Adrenal gland (tissue), 12 donors: ENCODE results near the gene ERBB2. TPM values are rescaled to one million over a fixed set of nuclear protein-coding genes. Genes with fewer than 3 reads are reported as not detected.
A peak's percentile ranks its signal among the peaks of the same experiment; 100 is the strongest.

Experiments
- DNase-seq, 7 donors: peaks; one replicate each; pipeline ENCODE4 v3.0.0-alpha.2; 2019 to 2020
- H3K27ac ChIP-seq, 5 donors: fragments of 200-600 bp; sonication (generic) in 4 of 5; 1 replicate in 3 of 5; 2 replicates in 2 of 5; pipeline versions ENCODE4 v1.5.1 to v1.8.0; 2016 to 2020; ENCODE audit warnings: mild to moderate bottlenecking in 1 of 5
- H3K27me3 ChIP-seq: fragments of 200-600 bp; 2 replicates; pipeline ENCODE4 v1.8.0; 2021
- H3K36me3 ChIP-seq, 2 donors: fragments of 200-600 bp; replicated peaks in 1 of 2; 1 replicate in 1 of 2; 2 replicates in 1 of 2; pipeline versions ENCODE4 v1.5.1 to v1.8.0; 2018 to 2022
- H3K4me1 ChIP-seq, 2 donors: fragments of 200-600 bp; replicated peaks in 1 of 2; 1 replicate in 1 of 2; 2 replicates in 1 of 2; pipeline versions ENCODE4 v1.5.1 to v1.8.0; 2018 to 2021
- H3K4me3 ChIP-seq, 4 donors: fragments of 200-600 bp; sonication (generic) in 3 of 4; one replicate each; pipeline ENCODE4 v1.5.1; 2016 to 2018
- H3K9me3 ChIP-seq, 3 donors: fragments of 200-600 bp; sonication (generic) in 1 of 3; replicated peaks in 1 of 3; 1 replicate in 2 of 3; 2 replicates in 1 of 3; pipeline versions ENCODE4 v1.5.1 to v1.8.0; 2016 to 2021
- POLR2A ChIP-seq, 2 donors: fragments of 450-650 bp; IDR thresholded peaks; one replicate each; pipeline ENCODE4 v1.6.1; 2017; ENCODE audit warnings: antibody characterized with exemption in 2 of 2, mild to moderate bottlenecking in 2 of 2, moderate library complexity in 1 of 2
- WGBS, 4 donors: extraction: QIAGEN DNeasy Blood & Tissue Kit in 2 of 4; methylation state at CpG; one replicate each; pipeline versions ENCODE4 v1.1.5 to v1.1.7; 2013 to 2017; 5-methylcytosine and 5-hydroxymethylcytosine counted together
- intact Hi-C, 2 donors: fragments of 100-400 bp; cut with DNase I; formaldehyde crosslinking; loops; one replicate each; pipeline versions ENCODE4 v1.14.1 to v1.15.0; 2022 to 2023
- polyA plus RNA-seq, 3 donors: library from polyadenylated mRNA; stranded (reverse); fragments of 200-250 nt in 2 of 3; fragments of 350-450 nt in 1 of 3; fragmentation: Illumina TruSeq in 1 of 3; extraction: RNeasy Lipid Tissue Mini Kit (QIAGEN cat#74804) in 1 of 3; gene quantifications; one replicate each; pipeline ENCODE4 v1.2.3, GENCODE V29; 2013 to 2014
- total RNA-seq, 9 donors: library from RNA; depleted of rRNA in 4 of 9; stranded (reverse); fragments of >200 nt in 4 of 9; fragments of 120-200 nt in 1 of 9; fragmentation: NEBNext Ultra II Directional in 1 of 9; extraction: Animal tissue kit (Norgen Biotek cat#: 25700) in 1 of 9; gene quantifications; one replicate each; pipeline versions ENCODE4 v1.1.0 to v1.2.4, GENCODE V29; 2013 to 2023
- TF ChIP-seq, protein P1 (sequence below), 6 experiments: fragments of 450-650 bp in 4 of 6; fragments of 200-600 bp in 2 of 6; sonication (generic) in 1 of 6; IDR thresholded peaks; 1 replicate in 5 of 6; 2 replicates in 1 of 6; pipeline versions ENCODE4 v1.5.1 to v1.8.0; 2016 to 2021; ENCODE audit warnings: antibody characterized with exemption in 6 of 6, mild to moderate bottlenecking in 2 of 6, moderate library complexity in 1 of 6
- donor health status: healthy with polysubstance abuse.
- donor health status: Bipolar disorder and iron deficiency.
- donor health status: DM: yes; HTN: yes; CAD: no.
- donor health status: DM: no; HTN: no; CAD: no.
- donor health status: DM: no; HTN: no; CAD: no.
- donor health status: DM: yes; HTN: yes; CAD: no.

Gene ERBB2
- total and polyA plus RNA-seq, 12 donors: 4.8 to 16.9 (median 11.9) TPM

DNA sequence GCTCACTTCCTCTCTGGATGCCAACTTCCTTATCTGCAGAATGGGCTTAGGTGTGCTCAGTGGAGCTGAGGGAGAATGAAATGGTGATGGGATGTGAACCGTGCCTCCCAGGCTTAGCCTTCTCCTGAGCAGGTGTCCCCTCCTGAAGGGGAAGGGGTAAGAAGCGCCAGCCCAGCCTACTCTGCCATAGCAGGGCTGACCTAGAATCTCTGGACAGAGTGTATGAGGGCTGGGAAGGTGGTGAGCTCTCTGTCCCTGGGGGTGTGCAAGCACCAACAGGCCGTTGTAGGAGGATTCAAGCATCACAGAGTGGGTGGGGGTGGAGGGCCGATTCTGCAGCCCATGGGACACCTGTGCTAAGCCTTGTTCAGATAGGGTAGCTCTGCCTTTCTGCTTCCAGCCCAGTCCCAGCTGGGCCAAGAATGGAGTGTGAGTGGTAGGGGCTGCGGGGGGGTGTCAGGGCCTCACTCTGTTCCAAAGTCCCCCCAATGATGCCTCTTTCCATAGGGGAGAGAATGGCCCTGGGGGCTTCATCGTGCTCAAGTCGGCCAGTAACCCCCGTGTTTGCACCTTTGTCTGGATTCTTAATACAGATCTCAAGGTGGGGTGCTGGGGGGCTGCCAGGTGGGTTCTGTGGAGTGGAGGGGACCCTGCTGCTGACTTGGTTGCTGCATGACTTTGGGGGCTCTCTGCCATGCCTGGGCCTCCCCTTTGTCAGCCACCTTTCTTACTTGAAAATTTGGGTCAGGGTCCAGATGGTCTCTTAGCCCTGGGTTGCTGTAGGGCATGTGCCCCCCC is 37.9 kb upstream of the ERBB2 start:
- 85 to 94% (median 91%) methylated on average over 7 to 8 of the region's 8 CpGs for WGBS, 4 donors
- Histone ChIP-seq H3K36me3 (peaks cover 0 to 54% of the 10 kb centered on the region in 2 donors), H3K4me1 (peaks cover 3 to 49% of the 10 kb centered on the region in 2 donors), H3K27ac (peak overlapping the region in 1 of 5 donors; percentile 74), H3K4me3 (no peak overlapping the region), H3K27me3 (no peaks in the 10 kb centered on the region), H3K9me3 (no peaks in the 10 kb centered on the region)
- TF ChIP-seq, protein P1, sequence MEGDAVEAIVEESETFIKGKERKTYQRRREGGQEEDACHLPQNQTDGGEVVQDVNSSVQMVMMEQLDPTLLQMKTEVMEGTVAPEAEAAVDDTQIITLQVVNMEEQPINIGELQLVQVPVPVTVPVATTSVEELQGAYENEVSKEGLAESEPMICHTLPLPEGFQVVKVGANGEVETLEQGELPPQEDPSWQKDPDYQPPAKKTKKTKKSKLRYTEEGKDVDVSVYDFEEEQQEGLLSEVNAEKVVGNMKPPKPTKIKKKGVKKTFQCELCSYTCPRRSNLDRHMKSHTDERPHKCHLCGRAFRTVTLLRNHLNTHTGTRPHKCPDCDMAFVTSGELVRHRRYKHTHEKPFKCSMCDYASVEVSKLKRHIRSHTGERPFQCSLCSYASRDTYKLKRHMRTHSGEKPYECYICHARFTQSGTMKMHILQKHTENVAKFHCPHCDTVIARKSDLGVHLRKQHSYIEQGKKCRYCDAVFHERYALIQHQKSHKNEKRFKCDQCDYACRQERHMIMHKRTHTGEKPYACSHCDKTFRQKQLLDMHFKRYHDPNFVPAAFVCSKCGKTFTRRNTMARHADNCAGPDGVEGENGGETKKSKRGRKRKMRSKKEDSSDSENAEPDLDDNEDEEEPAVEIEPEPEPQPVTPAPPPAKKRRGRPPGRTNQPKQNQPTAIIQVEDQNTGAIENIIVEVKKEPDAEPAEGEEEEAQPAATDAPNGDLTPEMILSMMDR (IDR thresholded peaks at IDR 0.05): no peak
- no peak for TF ChIP-seq POLR2A (IDR thresholded peaks at IDR 0.05)
- DNase-seq: no peak
- intact Hi-C loops: no loop called here

DNA sequence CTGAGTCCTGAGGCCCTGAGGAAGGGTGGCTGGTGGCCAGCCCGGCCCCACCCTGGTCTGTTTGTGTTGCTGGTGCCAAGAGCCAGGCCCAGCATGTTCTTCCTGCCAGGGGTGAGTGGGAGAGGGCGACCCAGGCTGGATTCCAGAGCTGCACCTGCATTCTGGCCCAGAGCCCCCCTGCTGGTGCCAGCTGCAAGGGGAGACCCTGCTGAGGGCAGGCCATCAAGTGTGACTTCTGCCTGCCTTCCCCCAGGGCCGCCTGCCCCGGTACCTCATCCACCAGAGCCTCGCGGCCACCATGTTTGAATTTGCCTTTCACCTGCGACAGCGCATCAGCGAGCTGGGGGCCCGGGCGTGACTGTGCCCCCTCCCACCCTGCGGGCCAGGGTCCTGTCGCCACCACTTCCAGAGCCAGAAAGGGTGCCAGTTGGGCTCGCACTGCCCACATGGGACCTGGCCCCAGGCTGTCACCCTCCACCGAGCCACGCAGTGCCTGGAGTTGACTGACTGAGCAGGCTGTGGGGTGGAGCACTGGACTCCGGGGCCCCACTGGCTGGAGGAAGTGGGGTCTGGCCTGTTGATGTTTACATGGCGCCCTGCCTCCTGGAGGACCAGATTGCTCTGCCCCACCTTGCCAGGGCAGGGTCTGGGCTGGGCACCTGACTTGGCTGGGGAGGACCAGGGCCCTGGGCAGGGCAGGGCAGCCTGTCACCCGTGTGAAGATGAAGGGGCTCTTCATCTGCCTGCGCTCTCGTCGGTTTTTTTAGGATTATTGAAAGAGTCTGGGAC is 37.1 kb upstream of the ERBB2 start:
- intact Hi-C loops: no loop called here
- Histone ChIP-seq H3K27ac (peak overlapping the region in 1 of 5 donors; percentile 74), H3K27me3 (no peaks in the 10 kb centered on the region), H3K4me1 (peaks cover 9 to 52% of the 10 kb centered on the region in 2 donors), H3K9me3 (no peaks in the 10 kb centered on the region), H3K36me3 (peaks cover 0 to 52% of the 10 kb centered on the region in 2 donors), H3K4me3 (no peak overlapping the region)
- TF ChIP-seq POLR2A (IDR thresholded peaks at IDR 0.05): no peak
- TF ChIP-seq, protein P1 (IDR thresholded peaks at IDR 0.05): no peak
- WGBS, 4 donors: 76 to 89% (median 87%) methylated on average over 10 to 22 of the region's 22 CpGs
- peak in 1 of 7 donors; percentile 54 for DNase-seq

DNA sequence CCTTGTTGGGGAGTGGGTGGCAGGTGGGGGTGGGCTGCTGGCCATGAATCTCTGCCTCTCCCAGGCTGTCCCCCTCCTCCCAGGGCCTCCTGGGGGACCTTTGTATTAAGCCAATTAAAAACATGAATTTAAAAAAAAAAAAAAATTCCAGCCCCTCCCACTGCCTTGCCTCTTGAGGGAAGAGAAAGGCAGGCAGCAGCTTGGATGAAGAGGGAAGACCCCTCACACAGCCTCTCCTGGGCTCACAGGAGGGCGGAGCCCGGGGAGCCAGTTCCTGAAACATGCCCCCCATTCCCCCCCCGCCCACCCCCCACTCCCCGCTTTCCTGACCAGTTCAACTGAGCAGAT is 36.5 kb upstream of the ERBB2 start:
- Histone ChIP-seq H3K36me3 (peaks cover 0 to 46% of the 10 kb centered on the region in 2 donors), H3K27me3 (no peaks in the 10 kb centered on the region), H3K9me3 (no peaks in the 10 kb centered on the region), H3K27ac (peak overlapping the region in 1 of 5 donors; percentile 74), H3K4me1 (peaks cover 15 to 54% of the 10 kb centered on the region in 2 donors), H3K4me3 (no peak overlapping the region)
- DNase-seq: no peak
- 65 to 91% (median 72%) methylated on average over 3 to 4 of the region's 4 CpGs for WGBS, 4 donors
- intact Hi-C loops: no loop called here
- TF ChIP-seq, protein P1 (IDR thresholded peaks at IDR 0.05): no peak
- TF ChIP-seq POLR2A (IDR thresholded peaks at IDR 0.05): no peak
